Suprapubic skin (tissue), 4 donors: Measurements from ENCODE around the gene CFAP46.
"Not testable (repeated sequence)": the region's sequence is repeated elsewhere in the genome, so short reads cannot be mapped to it uniquely, and the experiment has no call there.

Source experiments
- POLR2A ChIP-seq, 2 donors: fragments of 450-650 bp; IDR thresholded peaks; one replicate each; pipeline ENCODE4 v1.6.1; 2017; ENCODE audit warnings: antibody characterized with exemption in 2 of 2, mild to moderate bottlenecking in 2 of 2, moderate library complexity in 2 of 2
- POLR2AphosphoS5 ChIP-seq, 3 donors: sonication (generic); formaldehyde crosslinking; IDR thresholded peaks; one replicate each; pipeline ENCODE4 v1.6.1; 2017; ENCODE audit warnings: antibody characterized with exemption in 3 of 3
- TF ChIP-seq, protein P1 (sequence below), 2 donors: fragments of 200-600 bp in 1 of 2; fragments of 450-650 bp in 1 of 2; sonication (generic) in 1 of 2; IDR thresholded peaks; one replicate each; pipeline ENCODE4 v1.5.1; 2016 to 2019; ENCODE audit warnings: antibody characterized with exemption in 2 of 2, mild to moderate bottlenecking in 1 of 2, moderate library complexity in 1 of 2

DNA sequence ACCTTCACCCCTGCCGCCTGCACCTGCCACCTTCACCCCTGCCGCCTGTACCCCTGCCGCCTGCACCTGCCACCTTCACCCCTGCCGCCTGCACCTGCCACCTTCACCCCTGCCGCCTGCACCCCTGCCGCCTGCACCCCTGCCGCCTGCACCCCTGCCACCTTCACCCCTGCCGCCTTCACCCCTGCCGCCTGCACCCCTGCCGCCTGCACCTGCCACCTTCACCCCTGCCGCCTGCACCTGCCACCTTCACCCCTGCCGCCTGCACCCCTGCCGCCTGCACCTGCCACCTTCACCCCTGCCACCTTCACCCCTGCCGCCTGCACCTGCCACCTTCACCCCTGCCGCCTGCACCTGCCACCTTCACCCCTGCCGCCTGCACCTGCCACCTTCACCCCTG, 53.9 kb downstream of the CFAP46 start:
- TF ChIP-seq POLR2A, POLR2AphosphoS5 (IDR thresholded peaks at IDR 0.05): not testable (repeated sequence)
- TF ChIP-seq, protein P1, sequence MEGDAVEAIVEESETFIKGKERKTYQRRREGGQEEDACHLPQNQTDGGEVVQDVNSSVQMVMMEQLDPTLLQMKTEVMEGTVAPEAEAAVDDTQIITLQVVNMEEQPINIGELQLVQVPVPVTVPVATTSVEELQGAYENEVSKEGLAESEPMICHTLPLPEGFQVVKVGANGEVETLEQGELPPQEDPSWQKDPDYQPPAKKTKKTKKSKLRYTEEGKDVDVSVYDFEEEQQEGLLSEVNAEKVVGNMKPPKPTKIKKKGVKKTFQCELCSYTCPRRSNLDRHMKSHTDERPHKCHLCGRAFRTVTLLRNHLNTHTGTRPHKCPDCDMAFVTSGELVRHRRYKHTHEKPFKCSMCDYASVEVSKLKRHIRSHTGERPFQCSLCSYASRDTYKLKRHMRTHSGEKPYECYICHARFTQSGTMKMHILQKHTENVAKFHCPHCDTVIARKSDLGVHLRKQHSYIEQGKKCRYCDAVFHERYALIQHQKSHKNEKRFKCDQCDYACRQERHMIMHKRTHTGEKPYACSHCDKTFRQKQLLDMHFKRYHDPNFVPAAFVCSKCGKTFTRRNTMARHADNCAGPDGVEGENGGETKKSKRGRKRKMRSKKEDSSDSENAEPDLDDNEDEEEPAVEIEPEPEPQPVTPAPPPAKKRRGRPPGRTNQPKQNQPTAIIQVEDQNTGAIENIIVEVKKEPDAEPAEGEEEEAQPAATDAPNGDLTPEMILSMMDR (IDR thresholded peaks at IDR 0.05), result not testable (repeated sequence)
